ENCODE data around the gene GLIS1.
"Not testable (repeated sequence)": the region's sequence is repeated elsewhere in the genome, so short reads cannot be mapped to it uniquely, and the experiment has no call there.

GLIS1 gene

DNA sequence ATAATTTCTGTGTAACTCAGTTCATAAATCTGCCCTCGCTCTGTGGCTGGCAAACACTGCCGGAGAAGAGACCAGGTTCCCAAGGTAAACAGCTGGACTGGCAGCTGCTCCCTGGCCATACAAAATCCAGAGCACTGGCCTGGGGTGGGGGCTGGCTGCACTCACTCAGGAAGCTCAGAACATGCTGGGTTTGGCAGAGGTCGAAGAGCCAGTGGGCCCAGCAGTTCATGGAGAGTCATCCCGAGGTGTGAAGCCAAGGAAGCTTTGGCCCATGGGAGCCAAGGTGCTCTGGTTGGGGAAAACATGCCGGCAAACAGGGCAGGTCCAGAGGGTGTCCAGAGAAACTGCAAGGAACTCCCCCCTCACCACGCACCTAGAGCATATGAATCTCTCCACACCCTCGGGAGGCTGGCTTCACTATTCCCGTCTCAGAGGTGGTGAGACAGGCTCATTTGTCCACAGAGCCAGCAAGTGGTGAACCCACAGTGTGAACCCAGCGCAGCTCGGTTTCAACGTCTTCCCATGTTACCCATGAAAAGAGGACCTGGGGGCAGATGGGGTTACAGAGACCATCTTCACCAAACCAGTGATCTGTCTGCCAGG lies 177.4 kb downstream of the GLIS1 start:
- no peak for DNase-seq (ENCODE audit: low spot score)

DNA sequence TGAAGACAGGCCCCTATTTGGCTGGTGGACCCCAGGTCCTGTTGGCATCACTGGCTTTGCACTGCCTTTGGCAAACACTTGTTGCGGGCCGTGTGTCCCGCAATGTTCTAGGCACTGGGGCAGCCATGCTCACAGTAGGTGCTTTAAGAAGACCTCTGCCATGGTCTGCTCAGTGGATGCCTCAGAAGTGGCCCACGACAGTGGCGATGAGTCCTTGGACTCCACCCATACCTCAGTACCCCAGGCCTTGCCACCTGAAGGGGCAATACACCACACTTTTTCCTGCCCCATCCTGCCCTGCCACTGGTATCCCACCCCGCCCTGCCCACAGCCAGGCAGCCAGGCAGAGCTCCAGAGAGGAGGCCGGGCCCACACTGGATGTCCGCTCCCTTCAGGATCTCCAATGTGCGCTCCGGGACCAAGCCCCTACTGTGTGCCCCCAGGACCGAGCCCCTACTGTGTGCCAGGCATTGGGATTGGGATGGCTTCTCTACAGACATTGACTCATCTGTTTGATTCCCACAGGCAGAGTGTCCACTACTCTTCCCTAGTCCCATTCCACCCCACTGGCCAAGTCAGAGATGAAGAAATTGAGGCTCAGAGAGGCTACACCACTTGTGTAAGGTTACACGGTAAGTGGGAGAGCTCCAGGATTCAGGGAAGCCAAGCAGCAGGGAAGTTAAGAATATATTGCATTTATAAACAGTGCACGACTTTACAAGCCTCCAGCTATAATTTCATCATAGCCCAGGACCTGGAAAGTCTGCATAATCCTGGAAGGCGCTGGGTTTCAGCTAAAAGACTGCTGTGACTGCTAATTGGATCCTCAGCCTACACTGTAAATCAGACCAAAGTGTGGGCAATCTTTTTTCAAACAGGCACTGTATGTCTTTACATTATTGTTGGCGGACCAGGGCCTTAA lies 178.1 kb downstream of the GLIS1 start:
- DNase-seq (ENCODE audit: low spot score): no peak

- DNase-seq (ENCODE audit: low spot score): no peak
Observed at GRCh38 chr1:53559854-53560580, 178.9 kb downstream of the GLIS1 start.

GRCh38 chr1:53559391-53559815 lies 179.6 kb downstream of the GLIS1 start:
- DNase-seq (ENCODE audit: low spot score): no peak

GRCh38 chr1:53558739-53559315 lies 180.1 kb downstream of the GLIS1 start:
- DNase-seq (ENCODE audit: low spot score): no peak

GRCh38 chr1:53557830-53558738 lies 180.9 kb downstream of the GLIS1 start:
- no peak for DNase-seq (ENCODE audit: low spot score)

GRCh38 chr1:53557369-53557768 lies 181.6 kb downstream of the GLIS1 start:
- DNase-seq (ENCODE audit: low spot score): no peak

DNA sequence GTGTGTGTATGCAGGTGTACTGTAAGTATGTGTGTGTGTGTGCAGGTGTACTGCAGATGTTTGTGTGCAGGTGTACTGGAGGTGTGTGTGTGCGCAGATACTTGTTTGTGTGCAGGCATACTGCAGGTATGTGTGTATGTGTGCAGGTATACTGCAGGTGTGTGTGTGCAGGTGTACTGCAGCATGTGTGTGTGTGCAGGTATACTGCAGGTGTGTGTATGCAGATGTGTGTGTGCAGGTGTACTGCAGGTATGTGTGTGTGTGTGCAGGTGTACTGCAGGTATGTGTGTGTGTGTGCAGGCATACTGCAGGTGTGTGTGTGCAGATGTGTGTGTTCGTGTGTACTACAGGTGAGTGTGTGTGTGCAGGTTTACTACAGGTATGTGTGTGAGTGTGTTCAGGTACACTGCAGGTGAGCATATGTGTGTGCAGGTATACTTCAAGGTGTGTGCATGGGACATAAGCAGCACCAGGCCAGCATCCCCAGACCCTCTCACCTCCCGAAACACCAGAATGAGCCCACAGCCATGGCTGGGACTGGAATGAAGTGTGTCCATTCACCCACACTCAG lies 182.2 kb downstream of the GLIS1 start:
- DNase-seq (ENCODE audit: low spot score): no peak

DNA sequence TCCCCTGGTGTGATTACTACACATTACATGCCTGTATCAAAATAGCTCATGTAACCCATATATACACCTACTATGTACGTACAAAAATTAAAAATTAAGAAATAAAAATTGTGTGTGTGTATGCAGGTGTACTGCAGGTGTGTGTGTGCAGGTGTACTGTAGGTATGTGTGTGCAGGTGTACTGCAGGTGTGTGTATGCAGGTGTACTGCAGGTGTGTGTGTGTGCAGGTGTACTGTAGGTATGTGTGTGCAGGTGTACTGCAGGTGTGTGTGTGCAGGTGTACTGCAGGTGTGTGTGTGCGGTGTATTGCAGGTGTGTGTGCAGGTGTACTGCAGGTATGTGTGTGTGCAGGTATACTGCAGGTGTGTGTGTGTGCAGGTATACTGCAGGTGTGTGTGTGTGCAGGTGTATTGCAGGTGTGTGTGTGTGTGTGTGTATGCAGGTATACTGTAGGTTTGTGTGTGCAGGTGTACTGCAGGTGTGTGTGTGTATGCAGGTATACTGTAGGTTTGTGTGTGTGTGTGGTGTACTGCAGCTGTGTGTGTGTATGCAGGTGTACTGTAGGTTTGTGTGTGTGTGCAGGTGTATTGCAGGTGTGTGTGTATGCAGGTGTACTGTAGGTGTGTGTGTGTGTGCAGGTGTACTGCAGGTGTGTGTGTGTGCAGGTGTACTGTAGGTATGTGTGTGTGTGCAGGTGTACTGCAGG lies 183.2 kb downstream of the GLIS1 start:
- DNase-seq (ENCODE audit: low spot score): not testable (repeated sequence)

GRCh38 chr1:53554592-53555305 lies 184.2 kb downstream of the GLIS1 start:
- DNase-seq (ENCODE audit: low spot score): no peak

GRCh38 chr1:53553734-53554509 lies 185.0 kb downstream of the GLIS1 start:
- DNase-seq (ENCODE audit: low spot score): peak; percentile 22

DNA sequence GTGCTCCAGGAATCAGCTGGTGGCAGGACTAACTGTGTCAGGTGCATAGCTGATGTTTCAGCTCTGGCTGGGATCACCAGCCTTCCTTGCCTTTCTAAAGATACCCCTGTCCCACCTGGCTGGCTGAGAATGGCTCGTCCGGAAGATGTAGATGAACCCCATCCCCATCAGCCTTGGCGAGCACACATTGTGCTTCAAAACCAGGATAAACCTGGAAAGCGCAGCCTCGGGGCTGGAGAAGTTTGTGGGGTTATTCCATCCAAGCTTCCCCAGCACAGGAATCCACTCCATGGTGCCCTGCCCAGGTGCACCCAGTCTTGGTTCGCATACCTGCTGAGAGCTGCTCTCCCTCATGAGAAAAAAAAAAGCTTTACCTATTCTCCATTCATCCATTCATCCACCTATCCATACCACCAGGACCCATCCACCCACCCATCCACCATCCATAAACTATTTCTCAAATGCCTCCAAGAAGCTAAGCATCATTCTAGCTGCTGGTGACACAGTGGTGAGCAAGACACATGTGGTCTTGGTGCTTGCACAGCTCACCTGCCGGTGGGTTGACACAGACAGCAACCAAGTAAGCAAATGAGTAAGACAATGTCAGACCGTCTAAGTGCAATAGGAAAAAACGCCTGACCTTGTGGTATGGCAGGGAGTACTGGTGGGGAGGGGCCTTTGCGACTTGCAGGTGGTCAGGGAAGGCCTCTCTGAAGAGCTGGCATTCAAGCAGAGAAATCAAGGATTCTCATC lies 185.8 kb downstream of the GLIS1 start:
- DNase-seq (ENCODE audit: low spot score): peak; percentile 62

DNA sequence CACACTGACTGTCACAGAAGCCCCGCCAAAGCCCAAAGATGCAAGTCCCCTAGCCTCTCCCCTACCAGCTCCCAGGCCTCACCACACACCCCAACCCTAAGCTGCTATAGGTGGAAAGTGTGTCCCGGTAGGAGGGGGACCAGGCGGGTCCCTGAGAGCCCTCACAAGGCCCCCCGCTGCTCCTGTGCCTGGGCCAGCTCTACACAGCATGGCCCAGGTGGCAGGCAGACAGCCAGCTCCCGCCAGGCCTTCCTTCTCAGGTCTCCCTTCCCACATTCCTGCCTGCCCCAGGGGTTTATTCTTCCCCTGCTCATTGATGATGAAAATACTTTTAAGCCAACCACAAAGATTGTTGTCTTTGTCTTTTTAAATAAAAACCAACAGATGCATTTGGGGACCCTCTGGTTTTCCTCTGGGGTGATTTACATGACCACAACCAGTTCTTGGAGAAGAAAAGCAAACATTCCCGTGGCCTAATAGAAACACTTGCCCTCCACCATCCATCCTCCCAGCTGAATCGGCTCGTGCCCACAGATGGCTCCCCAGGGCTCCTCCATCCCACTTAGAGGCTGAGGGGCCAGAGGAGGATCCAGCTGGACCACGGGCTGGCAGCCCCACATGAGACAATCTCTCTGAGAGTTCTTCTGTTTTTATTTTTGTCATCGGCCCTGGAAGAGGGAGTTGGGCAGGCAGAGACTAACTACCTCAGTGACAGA lies 186.7 kb downstream of the GLIS1 start:
- DNase-seq (ENCODE audit: low spot score): no peak

DNA sequence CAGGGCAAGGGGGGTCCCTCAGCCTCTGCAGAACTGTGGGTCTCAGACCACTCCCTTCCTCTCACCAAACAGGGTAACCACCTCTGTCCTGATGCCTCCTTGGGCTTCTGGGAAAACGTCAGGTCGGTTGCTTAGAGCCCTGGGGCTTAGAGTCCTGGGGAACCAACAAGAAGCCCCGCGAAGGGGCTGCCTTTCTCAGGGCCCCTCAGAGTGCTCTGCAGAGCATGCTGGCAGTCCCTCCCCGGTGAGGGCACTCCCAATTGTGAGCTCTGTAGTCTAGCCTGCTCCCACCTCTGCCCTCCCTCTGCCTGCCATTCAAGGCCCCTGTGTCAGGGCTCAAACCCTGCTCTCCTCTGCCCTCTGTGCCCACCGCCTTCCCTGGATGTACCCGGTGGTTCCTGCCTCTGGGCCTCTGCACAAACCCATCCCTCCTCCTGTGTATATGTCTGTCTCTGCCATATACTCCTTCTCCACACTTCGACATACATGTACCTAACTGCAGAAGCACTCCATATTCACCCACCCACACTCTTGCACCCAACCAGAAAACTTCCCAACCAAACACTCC lies 187.5 kb downstream of the GLIS1 start:
- no peak for DNase-seq (ENCODE audit: low spot score)

- DNase-seq (ENCODE audit: low spot score): no peak
Observed at GRCh38 chr1:53550201-53550741, 188.7 kb downstream of the GLIS1 start.

GRCh38 chr1:53549781-53550180 lies 189.2 kb downstream of the GLIS1 start:
- no peak for DNase-seq (ENCODE audit: low spot score)

- DNase-seq (ENCODE audit: low spot score): no peak
Observed at GRCh38 chr1:53549287-53549686, 189.7 kb downstream of the GLIS1 start.
